ENCODE results near the gene CCND3.
A peak's percentile ranks its signal among the peaks of the same experiment; 100 is the strongest.

CCND3 gene

GRCh38 chr6:41909727-41910126 lies 31.9 kb downstream of the CCND3 start:
- Histone ChIP-seq H3F3A (ENCODE audit: low read depth) (no peaks in the 10 kb centered on the region), H2AFZ (ENCODE audit: low read length) (no peak overlapping the region), H3K9ac (ENCODE audit: low read depth, low read length, poor library complexity, severe bottlenecking) (no peak overlapping the region), H3K9me2 (replicated peaks; ENCODE audit: low read depth, low read length) (no peaks in the 10 kb centered on the region), H3K4me2 (ENCODE audit: low read depth, low read length, poor library complexity, severe bottlenecking) (no peak overlapping the region), H3K79me2 (ENCODE audit: insufficient read depth, low read length) (peaks cover 13% of the 10 kb centered on the region; the same call in 1 of the 2 replicates), H3K9me3 (ENCODE audit: insufficient read depth, low read depth, low read length) (no peaks in the 10 kb centered on the region), H3K36me3 (ENCODE audit: insufficient read depth, low read length) (peaks cover 46% of the 10 kb centered on the region; the same call in 1 of the 2 replicates), H3K4me1 (ENCODE audit: insufficient read depth, low read length, poor library complexity, severe bottlenecking) (peaks cover 2% of the 10 kb centered on the region), H3K4me3 (ENCODE audit: low read length, poor library complexity, severe bottlenecking) (no peak overlapping the region), H4K20me1 (ENCODE audit: insufficient read depth, low read length, poor library complexity, severe bottlenecking) (no peaks in the 10 kb centered on the region), H3K27me3 (ENCODE audit: insufficient read depth, low read length, poor library complexity, severe bottlenecking) (no peaks in the 10 kb centered on the region)
- TF ChIP-seq EZH2phosphoT487 (IDR thresholded peaks at IDR 0.05; ENCODE audit: borderline replicate concordance): no peak
- no peak for TF ChIP-seq CTCF (conservative IDR thresholded peaks at IDR 0.05; ENCODE audit: low read length)

GRCh38 chr6:41901882-41902519 lies 39.6 kb downstream of the CCND3 start:
- Histone ChIP-seq H3K79me2 (ENCODE audit: insufficient read depth, low read length) (no peaks in the 10 kb centered on the region), H4K20me1 (ENCODE audit: insufficient read depth, low read length, poor library complexity, severe bottlenecking) (no peaks in the 10 kb centered on the region), H3K27me3 (ENCODE audit: insufficient read depth, low read length, poor library complexity, severe bottlenecking) (no peaks in the 10 kb centered on the region), H3K9ac (ENCODE audit: low read depth, low read length, poor library complexity, severe bottlenecking) (no peak overlapping the region), H3K9me3 (ENCODE audit: insufficient read depth, low read depth, low read length) (no peaks in the 10 kb centered on the region), H3K36me3 (ENCODE audit: insufficient read depth, low read length) (peaks cover 21% of the 10 kb centered on the region; the same call in 1 of the 2 replicates), H3K4me3 (ENCODE audit: low read length, poor library complexity, severe bottlenecking) (no peak overlapping the region), H3K4me2 (ENCODE audit: low read depth, low read length, poor library complexity, severe bottlenecking) (no peak overlapping the region), H3K4me1 (ENCODE audit: insufficient read depth, low read length, poor library complexity, severe bottlenecking) (peaks cover 3% of the 10 kb centered on the region), H3F3A (ENCODE audit: low read depth) (no peaks in the 10 kb centered on the region), H3K9me2 (replicated peaks; ENCODE audit: low read depth, low read length) (no peaks in the 10 kb centered on the region), H2AFZ (ENCODE audit: low read length) (no peak overlapping the region)
- peak; percentile 78 for TF ChIP-seq CTCF (conservative IDR thresholded peaks at IDR 0.05; ENCODE audit: low read length)
- no peak for TF ChIP-seq EZH2phosphoT487 (IDR thresholded peaks at IDR 0.05; ENCODE audit: borderline replicate concordance)

GRCh38 chr6:41900861-41901260 lies 40.7 kb downstream of the CCND3 start:
- peaks cover 10% of the 10 kb centered on the region; the same call in 1 of the 2 replicates for H3K36me3 ChIP-seq (ENCODE audit: insufficient read depth, low read length)
- no peaks in the 10 kb centered on the region for H3K9me3 ChIP-seq (ENCODE audit: insufficient read depth, low read depth, low read length)
- no peak overlapping the region for H2AFZ ChIP-seq (ENCODE audit: low read length)
- H4K20me1 ChIP-seq (ENCODE audit: insufficient read depth, low read length, poor library complexity, severe bottlenecking): no peaks in the 10 kb centered on the region
- peaks cover 11% of the 10 kb centered on the region for H3K4me1 ChIP-seq (ENCODE audit: insufficient read depth, low read length, poor library complexity, severe bottlenecking)
- H3K79me2 ChIP-seq (ENCODE audit: insufficient read depth, low read length): no peaks in the 10 kb centered on the region
- H3K4me2 ChIP-seq (ENCODE audit: low read depth, low read length, poor library complexity, severe bottlenecking): no peak overlapping the region
- TF ChIP-seq CTCF (conservative IDR thresholded peaks at IDR 0.05; ENCODE audit: low read length) (no peak), EZH2phosphoT487 (IDR thresholded peaks at IDR 0.05; ENCODE audit: borderline replicate concordance) (no peak)
- H3K9me2 ChIP-seq (replicated peaks; ENCODE audit: low read depth, low read length): no peaks in the 10 kb centered on the region
- H3K4me3 ChIP-seq (ENCODE audit: low read length, poor library complexity, severe bottlenecking): no peak overlapping the region
- no peaks in the 10 kb centered on the region for H3K27me3 ChIP-seq (ENCODE audit: insufficient read depth, low read length, poor library complexity, severe bottlenecking)
- no peaks in the 10 kb centered on the region for H3F3A ChIP-seq (ENCODE audit: low read depth)
- H3K9ac ChIP-seq (ENCODE audit: low read depth, low read length, poor library complexity, severe bottlenecking): no peak overlapping the region

All from Loucy (cell line).